AG09309 (cell line): Measurements from ENCODE around the gene DIP2C.
"Not testable (repeated sequence)": the region's sequence is repeated elsewhere in the genome, so short reads cannot be mapped to it uniquely, and the experiment has no call there.

Experiments used
- DNase-seq: peaks from one replicate; pipeline ENCODE4 v3.0.0-alpha.2; 2010; ENCODE audit warnings: low read depth
- H3K4me3 ChIP-seq: 2 replicates; pipeline ENCODE4 v1.5.1; 2011; ENCODE audit warnings: mild to moderate bottlenecking, low read depth, low read length, moderate library complexity; ENCODE audit not compliant: control insufficient read depth
- CTCF ChIP-seq: IDR thresholded peaks from 2 replicates; pipeline ENCODE4 v1.5.1; 2011; ENCODE audit warnings: mild to moderate bottlenecking, low read depth, low read length, inconsistent platforms; ENCODE audit not compliant: insufficient read depth, control insufficient read depth; ENCODE audit errors: missing control alignments

DIP2C gene

GRCh38 chr10:516764-517163 is 172.7 kb downstream of the DIP2C start:
- no peak overlapping the region for H3K4me3 ChIP-seq
- no peak for TF ChIP-seq CTCF
- DNase-seq = no peak

- H3K4me3 ChIP-seq = no peak overlapping the region
- DNase-seq = no peak
- no peak for TF ChIP-seq CTCF
These were observed 173.8 kb downstream of the DIP2C start for GRCh38 chr10:515674-516073.

- DNase-seq = no peak
- H3K4me3 ChIP-seq = no peak overlapping the region
- no peak for TF ChIP-seq CTCF
These were observed 175.3 kb downstream of the DIP2C start for GRCh38 chr10:514137-514671.

GRCh38 chr10:513393-513792 is 176.1 kb downstream of the DIP2C start:
- DNase-seq = no peak
- no peak overlapping the region for H3K4me3 ChIP-seq
- TF ChIP-seq CTCF = no peak

- not testable (repeated sequence) for H3K4me3 ChIP-seq, DNase-seq
These were observed 176.8 kb downstream of the DIP2C start for GRCh38 chr10:512661-513060.

GRCh38 chr10:511849-512191 is 177.6 kb downstream of the DIP2C start:
- no peak overlapping the region for H3K4me3 ChIP-seq
- TF ChIP-seq CTCF = no peak
- DNase-seq = no peak

GRCh38 chr10:511101-511848 is 178.2 kb downstream of the DIP2C start:
- H3K4me3 ChIP-seq = no peak overlapping the region
- DNase-seq = peak; percentile 81
- TF ChIP-seq CTCF = peak; percentile 98
